Measurements from ENCODE around the gene CSMD2.

CSMD2 gene

DNA sequence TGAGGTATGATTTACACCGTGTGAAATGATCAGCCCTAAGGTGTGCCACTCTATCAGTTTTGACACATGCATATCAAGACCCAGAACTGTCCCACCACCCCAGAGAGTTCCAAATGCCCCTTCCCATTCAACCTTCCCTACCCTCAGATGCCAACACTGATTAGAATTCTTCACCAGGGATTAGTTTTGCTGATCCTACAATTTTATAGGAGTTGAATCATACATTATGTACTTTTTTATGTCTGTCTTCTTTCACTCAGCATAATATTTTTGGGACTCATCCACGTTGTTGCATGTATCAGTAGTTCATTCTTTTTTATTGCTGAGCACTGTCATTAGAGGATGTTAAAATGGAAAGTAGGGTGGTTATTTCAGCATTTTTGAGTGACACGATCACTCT lies 514.3 kb downstream of the CSMD2 start:
- Histone ChIP-seq H3K36me3 (ENCODE audit: low read length) (no peaks in the 10 kb centered on the region), H4K20me1 (ENCODE audit: low read depth, low read length) (no peaks in the 10 kb centered on the region), H3K9me3 (ENCODE audit: insufficient read depth, low read length) (no peaks in the 10 kb centered on the region), H3K4me2 (ENCODE audit: low read depth, low read length, poor library complexity, severe bottlenecking) (no peak overlapping the region), H3K27me3 (ENCODE audit: low read length) (no peaks in the 10 kb centered on the region), H2AFZ (ENCODE audit: low read depth, low read length, severe bottlenecking) (no peak overlapping the region), H3K9ac (ENCODE audit: low read length) (no peak overlapping the region), H3K27ac (ENCODE audit: low read depth, low read length) (no peak overlapping the region), H3K4me3 (ENCODE audit: insufficient read depth, low read length, poor library complexity, severe bottlenecking) (no peak overlapping the region), H3K9me2 (replicated peaks; ENCODE audit: insufficient read depth, low read length) (no peaks in the 10 kb centered on the region), H3F3A (ENCODE audit: insufficient read depth) (no peaks in the 10 kb centered on the region), H3K79me2 (ENCODE audit: insufficient read depth, low read length) (no peaks in the 10 kb centered on the region)
- no peak for TF ChIP-seq EZH2phosphoT487 (conservative IDR thresholded peaks at IDR 0.05; ENCODE audit: low read length)
- TF ChIP-seq, protein P1, sequence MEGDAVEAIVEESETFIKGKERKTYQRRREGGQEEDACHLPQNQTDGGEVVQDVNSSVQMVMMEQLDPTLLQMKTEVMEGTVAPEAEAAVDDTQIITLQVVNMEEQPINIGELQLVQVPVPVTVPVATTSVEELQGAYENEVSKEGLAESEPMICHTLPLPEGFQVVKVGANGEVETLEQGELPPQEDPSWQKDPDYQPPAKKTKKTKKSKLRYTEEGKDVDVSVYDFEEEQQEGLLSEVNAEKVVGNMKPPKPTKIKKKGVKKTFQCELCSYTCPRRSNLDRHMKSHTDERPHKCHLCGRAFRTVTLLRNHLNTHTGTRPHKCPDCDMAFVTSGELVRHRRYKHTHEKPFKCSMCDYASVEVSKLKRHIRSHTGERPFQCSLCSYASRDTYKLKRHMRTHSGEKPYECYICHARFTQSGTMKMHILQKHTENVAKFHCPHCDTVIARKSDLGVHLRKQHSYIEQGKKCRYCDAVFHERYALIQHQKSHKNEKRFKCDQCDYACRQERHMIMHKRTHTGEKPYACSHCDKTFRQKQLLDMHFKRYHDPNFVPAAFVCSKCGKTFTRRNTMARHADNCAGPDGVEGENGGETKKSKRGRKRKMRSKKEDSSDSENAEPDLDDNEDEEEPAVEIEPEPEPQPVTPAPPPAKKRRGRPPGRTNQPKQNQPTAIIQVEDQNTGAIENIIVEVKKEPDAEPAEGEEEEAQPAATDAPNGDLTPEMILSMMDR (IDR thresholded peaks at IDR 0.05; ENCODE audit: insufficient read depth, low read length, poor library complexity, severe bottlenecking): no peak

- H3K9ac ChIP-seq (ENCODE audit: low read length): no peak overlapping the region
- no peak overlapping the region for H3K27ac ChIP-seq (ENCODE audit: low read depth, low read length)
- H3K4me2 ChIP-seq (ENCODE audit: low read depth, low read length, poor library complexity, severe bottlenecking): no peak overlapping the region
- H3K9me2 ChIP-seq (replicated peaks; ENCODE audit: insufficient read depth, low read length): no peaks in the 10 kb centered on the region
- no peak overlapping the region for H3K4me3 ChIP-seq (ENCODE audit: insufficient read depth, low read length, poor library complexity, severe bottlenecking)
- H3K79me2 ChIP-seq (ENCODE audit: insufficient read depth, low read length): no peaks in the 10 kb centered on the region
- H3F3A ChIP-seq (ENCODE audit: insufficient read depth): no peaks in the 10 kb centered on the region
- no peaks in the 10 kb centered on the region for H3K9me3 ChIP-seq (ENCODE audit: insufficient read depth, low read length)
- no peaks in the 10 kb centered on the region for H3K27me3 ChIP-seq (ENCODE audit: low read length)
- H3K36me3 ChIP-seq (ENCODE audit: low read length): no peaks in the 10 kb centered on the region
- TF ChIP-seq, protein P1 (IDR thresholded peaks at IDR 0.05; ENCODE audit: insufficient read depth, low read length, poor library complexity, severe bottlenecking): no peak
- no peak overlapping the region for H2AFZ ChIP-seq (ENCODE audit: low read depth, low read length, severe bottlenecking)
- no peaks in the 10 kb centered on the region for H4K20me1 ChIP-seq (ENCODE audit: low read depth, low read length)
Observed at GRCh38 chr1:33649759-33650158, 515.3 kb downstream of the CSMD2 start.

GRCh38 chr1:33643216-33643615 lies 521.8 kb downstream of the CSMD2 start:
- no peak overlapping the region for H3K4me3 ChIP-seq (ENCODE audit: insufficient read depth, low read length, poor library complexity, severe bottlenecking)
- no peaks in the 10 kb centered on the region for H3K9me3 ChIP-seq (ENCODE audit: insufficient read depth, low read length)

More at GRCh38 chr1:33643216-33643615, 521.8 kb downstream of the CSMD2 start:
- H3K36me3 ChIP-seq (ENCODE audit: low read length): no peaks in the 10 kb centered on the region
- H3K79me2 ChIP-seq (ENCODE audit: insufficient read depth, low read length): no peaks in the 10 kb centered on the region
- no peak overlapping the region for H3K9ac ChIP-seq (ENCODE audit: low read length)
- H2AFZ ChIP-seq (ENCODE audit: low read depth, low read length, severe bottlenecking): no peak overlapping the region
- no peak overlapping the region for H3K27ac ChIP-seq (ENCODE audit: low read depth, low read length)
- H3F3A ChIP-seq (ENCODE audit: insufficient read depth): no peaks in the 10 kb centered on the region
- no peaks in the 10 kb centered on the region for H3K9me2 ChIP-seq (replicated peaks; ENCODE audit: insufficient read depth, low read length)
- H4K20me1 ChIP-seq (ENCODE audit: low read depth, low read length): no peaks in the 10 kb centered on the region
- TF ChIP-seq, protein P1 (IDR thresholded peaks at IDR 0.05; ENCODE audit: insufficient read depth, low read length, poor library complexity, severe bottlenecking): no peak
- no peak for TF ChIP-seq EZH2phosphoT487 (conservative IDR thresholded peaks at IDR 0.05; ENCODE audit: low read length)
- H3K27me3 ChIP-seq (ENCODE audit: low read length): peaks cover 5% of the 10 kb centered on the region; the same call in 1 of the 2 replicates
- H3K4me2 ChIP-seq (ENCODE audit: low read depth, low read length, poor library complexity, severe bottlenecking): no peak overlapping the region
